GM11168 (cell line): ENCODE results near the gene ATF7IP.

Experiments used
- in situ Hi-C: fragments of 300-500 bp; cut with MboI; formaldehyde crosslinking; loops from one replicate; pipeline ENCODE4 v1.12.0; 2022; ENCODE audit warnings: low sequenced_read_pairs; ENCODE audit not compliant: unreplicated experiment

The ATF7IP gene

GRCh38 chr12:14545144-14546124, 180.0 kb downstream of the ATF7IP start:
- in situ Hi-C loops = no loop called here

GRCh38 chr12:14547571-14547970, 182.1 kb downstream of the ATF7IP start:
- in situ Hi-C loops = no loop called here

- in situ Hi-C loops = no loop called here
These were observed 183.1 kb downstream of the ATF7IP start for GRCh38 chr12:14548609-14549008.
